Effector memory CD4-positive, alpha-beta T cell (primary cell): Measurements from ENCODE around the gene PHF14.

Experiments
- DNase-seq, 3 donors: peaks; one replicate each; pipeline ENCODE4 v3.0.0-alpha.2; 2020
- H3K27ac ChIP-seq: 2 replicates; pipeline ENCODE4 v1.7.0; 2013; ENCODE audit warnings: mild to moderate bottlenecking, low read length, moderate library complexity; ENCODE audit not compliant: insufficient read depth, poor library complexity, severe bottlenecking
- H3K27me3 ChIP-seq: replicated peaks from 2 replicates; pipeline ENCODE4 v1.7.0; 2013; ENCODE audit warnings: mild to moderate bottlenecking, low read length; ENCODE audit not compliant: insufficient read depth, control insufficient read depth, poor library complexity, severe bottlenecking
- H3K36me3 ChIP-seq: 2 replicates; pipeline ENCODE4 v1.7.0; 2013; ENCODE audit warnings: mild to moderate bottlenecking, low read length, moderate library complexity; ENCODE audit not compliant: control insufficient read depth, insufficient read depth
- H3K4me1 ChIP-seq: 2 replicates; pipeline ENCODE4 v1.7.0; 2013; ENCODE audit warnings: low read length, mild to moderate bottlenecking; ENCODE audit not compliant: control insufficient read depth, insufficient read depth, poor library complexity, severe bottlenecking
- H3K4me3 ChIP-seq: 2 replicates; pipeline ENCODE4 v1.7.0; 2013; ENCODE audit warnings: low read length, low read depth, mild to moderate bottlenecking; ENCODE audit not compliant: insufficient read depth, poor library complexity, severe bottlenecking
- H3K9me3 ChIP-seq: 2 replicates; pipeline ENCODE4 v1.7.0; 2013; ENCODE audit warnings: mild to moderate bottlenecking, low read length, moderate library complexity; ENCODE audit not compliant: control insufficient read depth

PHF14 gene

DNA sequence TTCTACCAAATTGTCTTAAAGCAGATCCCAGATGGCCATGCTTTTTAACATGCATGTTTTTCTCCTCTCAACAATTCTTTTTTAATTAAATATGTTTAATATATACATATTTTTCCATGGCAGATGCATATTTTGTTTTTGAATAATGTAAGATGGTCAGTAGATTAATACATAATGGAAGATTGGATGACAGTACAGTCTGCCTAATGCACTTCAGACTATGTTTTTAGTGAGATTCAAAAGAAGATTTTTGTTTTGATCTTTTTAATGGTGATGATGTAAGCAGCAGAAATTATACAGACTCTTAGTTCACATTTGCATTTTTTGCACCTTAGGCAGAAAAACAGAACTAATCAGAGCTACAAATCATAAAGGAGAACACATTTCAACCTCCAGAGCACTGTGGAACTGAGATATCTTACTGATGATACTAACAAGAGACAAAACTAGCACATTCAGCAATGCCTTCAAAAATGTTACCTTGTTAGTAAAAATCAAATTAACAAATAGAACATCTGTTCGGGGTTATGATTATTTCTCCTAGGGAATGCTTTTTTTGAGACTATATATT, 203.4 kb downstream of the PHF14 start:
- Histone ChIP-seq H3K4me3 (no peak overlapping the region), H3K27me3 (no peaks in the 10 kb centered on the region), H3K27ac (no peak overlapping the region), H3K4me1 (no peaks in the 10 kb centered on the region), H3K9me3 (no peaks in the 10 kb centered on the region), H3K36me3 (no peaks in the 10 kb centered on the region)
- no peak for DNase-seq

DNA sequence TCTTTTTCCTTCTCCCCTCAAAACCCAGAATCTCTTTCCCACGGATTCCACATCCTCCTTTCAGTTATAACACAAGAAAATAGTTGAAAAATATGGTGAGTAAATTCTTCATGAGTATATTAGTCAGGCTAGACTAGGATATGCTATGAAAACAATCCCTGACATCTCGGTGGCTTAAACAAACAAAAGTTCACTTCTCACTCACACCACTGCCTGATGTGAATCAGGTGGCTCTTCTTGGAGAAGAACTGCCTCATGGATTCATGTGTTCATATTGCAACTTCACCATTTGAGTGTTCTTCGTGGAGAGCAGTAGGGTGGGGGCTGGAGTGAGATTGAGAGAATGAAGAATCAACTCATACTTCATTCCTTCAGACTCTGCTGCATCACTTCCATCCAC, 204.1 kb downstream of the PHF14 start:
- H3K4me1 ChIP-seq: no peaks in the 10 kb centered on the region
- no peak for DNase-seq
- H3K36me3 ChIP-seq: no peaks in the 10 kb centered on the region
- H3K4me3 ChIP-seq: no peak overlapping the region
- no peaks in the 10 kb centered on the region for H3K27me3 ChIP-seq
- H3K27ac ChIP-seq: no peak overlapping the region
- no peaks in the 10 kb centered on the region for H3K9me3 ChIP-seq

DNA sequence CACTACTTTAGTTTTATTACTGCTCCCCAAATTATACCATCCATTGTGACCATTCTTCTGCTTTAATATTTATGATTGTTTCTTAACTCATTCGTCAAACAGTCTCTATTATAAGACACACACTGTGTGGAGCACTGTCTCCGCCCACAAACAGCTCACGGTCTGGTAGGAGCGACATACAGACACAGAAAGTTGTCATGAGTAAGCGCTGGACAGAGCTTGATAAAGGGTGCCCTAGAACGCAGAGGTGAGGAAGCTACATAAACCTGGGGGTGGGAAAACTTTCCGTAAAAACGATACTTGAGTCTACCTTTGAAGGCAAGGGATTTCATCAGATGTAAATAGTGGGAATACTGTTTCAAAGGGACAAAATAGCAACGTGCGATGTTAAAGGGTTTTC, 207.9 kb downstream of the PHF14 start:
- H3K27me3 ChIP-seq: no peaks in the 10 kb centered on the region
- H3K4me3 ChIP-seq: no peak overlapping the region
- H3K36me3 ChIP-seq: no peaks in the 10 kb centered on the region
- peaks cover 5% of the 10 kb centered on the region for H3K9me3 ChIP-seq
- H3K4me1 ChIP-seq: no peaks in the 10 kb centered on the region
- no peak for DNase-seq
- H3K27ac ChIP-seq: no peak overlapping the region

DNA sequence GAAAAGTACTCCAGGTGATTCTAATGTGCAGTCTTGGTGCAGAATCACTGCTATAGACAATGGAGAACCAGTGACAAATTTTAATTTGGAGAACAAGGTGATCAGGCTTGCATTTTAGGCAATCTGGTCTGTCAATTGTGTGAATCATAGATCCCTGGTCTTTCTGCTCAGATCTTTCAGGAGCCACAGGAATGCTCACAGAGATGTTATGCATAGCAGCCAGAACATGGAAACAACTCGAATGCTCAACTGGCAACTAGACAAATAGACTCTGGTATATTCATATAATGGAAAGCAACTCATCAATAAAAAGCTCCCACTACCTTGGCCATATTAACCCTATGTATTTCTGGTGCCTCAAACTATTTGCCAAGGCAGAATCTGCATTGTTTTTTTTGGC, 209.1 kb downstream of the PHF14 start:
- Histone ChIP-seq H3K36me3 (no peaks in the 10 kb centered on the region), H3K27me3 (no peaks in the 10 kb centered on the region), H3K27ac (no peak overlapping the region), H3K4me1 (no peaks in the 10 kb centered on the region), H3K9me3 (peaks cover 5% of the 10 kb centered on the region), H3K4me3 (no peak overlapping the region)
- DNase-seq: no peak

DNA sequence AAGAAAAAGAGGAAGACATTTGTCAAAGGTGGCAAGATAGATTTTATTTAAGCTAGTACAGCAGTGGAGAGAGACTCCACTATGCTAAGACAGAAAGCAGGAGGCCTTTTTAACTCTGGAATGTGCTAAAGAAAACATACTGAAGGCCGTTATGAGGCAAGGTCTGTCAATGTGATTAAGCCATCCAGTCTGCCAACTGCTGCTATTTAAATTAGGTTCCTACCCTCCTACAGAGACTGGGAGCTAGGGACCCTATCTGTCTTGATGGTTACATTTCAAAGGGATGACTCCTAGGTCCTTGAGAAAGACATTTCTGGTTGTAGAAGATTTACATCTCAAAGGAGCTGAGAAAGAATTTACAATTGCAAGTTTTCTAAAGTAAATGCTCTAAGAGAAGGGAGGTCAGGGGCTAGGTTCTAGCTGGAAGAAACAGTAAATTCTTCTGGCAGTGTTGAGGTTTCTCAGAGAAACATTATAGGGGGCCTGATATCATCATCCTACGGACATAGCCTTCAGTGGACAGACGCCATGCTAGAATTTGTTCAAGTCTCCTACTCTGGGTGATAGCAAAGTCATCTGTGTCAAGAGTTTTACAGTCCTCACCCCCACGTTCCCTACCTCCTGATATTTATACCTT, 211.6 kb downstream of the PHF14 start:
- no peaks in the 10 kb centered on the region for H3K4me1 ChIP-seq
- no peak overlapping the region for H3K4me3 ChIP-seq
- no peak overlapping the region for H3K27ac ChIP-seq
- DNase-seq: no peak
- no peaks in the 10 kb centered on the region for H3K36me3 ChIP-seq
- H3K9me3 ChIP-seq: peaks cover 5% of the 10 kb centered on the region
- H3K27me3 ChIP-seq: no peaks in the 10 kb centered on the region

DNA sequence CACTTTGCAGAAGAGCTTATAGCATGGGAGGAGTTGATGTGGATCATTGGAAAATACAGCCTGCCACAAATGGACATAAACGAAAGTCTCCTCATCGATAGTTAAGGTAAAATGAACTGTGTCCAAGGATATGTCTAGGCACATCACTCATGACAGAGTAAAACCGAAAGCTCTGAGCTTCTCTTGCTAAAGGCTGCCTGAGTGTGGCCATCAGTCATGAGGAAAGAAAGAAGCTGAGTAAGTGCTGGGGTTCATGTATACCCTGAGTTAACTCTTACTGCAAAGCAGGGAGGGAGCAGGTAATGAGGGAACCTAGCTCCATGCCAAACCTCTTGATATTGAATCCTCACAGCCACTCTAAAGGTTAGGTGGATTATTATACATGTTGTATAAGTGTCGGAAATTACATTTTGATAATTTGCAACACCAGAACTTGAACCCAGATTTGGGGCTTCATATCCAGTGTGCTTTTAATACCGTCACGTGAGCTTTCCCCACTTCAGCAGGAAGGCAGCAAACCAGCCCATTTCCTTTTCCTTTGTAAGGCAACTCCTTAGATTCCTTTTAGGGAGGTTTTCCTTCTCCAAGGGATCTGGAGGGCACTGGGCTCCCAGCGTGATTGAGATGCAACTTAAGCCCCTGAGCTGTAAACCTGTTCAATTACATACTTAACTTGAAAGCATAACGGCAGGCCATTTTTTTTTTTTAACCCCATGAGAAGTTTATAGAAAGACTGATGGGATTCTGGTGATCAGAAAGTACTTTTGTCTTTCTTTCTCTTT, 215.0 kb downstream of the PHF14 start:
- no peaks in the 10 kb centered on the region for H3K36me3 ChIP-seq
- no peak overlapping the region for H3K4me3 ChIP-seq
- peaks cover 5% of the 10 kb centered on the region for H3K9me3 ChIP-seq
- no peaks in the 10 kb centered on the region for H3K4me1 ChIP-seq
- DNase-seq: no peak
- no peak overlapping the region for H3K27ac ChIP-seq
- no peaks in the 10 kb centered on the region for H3K27me3 ChIP-seq

DNA sequence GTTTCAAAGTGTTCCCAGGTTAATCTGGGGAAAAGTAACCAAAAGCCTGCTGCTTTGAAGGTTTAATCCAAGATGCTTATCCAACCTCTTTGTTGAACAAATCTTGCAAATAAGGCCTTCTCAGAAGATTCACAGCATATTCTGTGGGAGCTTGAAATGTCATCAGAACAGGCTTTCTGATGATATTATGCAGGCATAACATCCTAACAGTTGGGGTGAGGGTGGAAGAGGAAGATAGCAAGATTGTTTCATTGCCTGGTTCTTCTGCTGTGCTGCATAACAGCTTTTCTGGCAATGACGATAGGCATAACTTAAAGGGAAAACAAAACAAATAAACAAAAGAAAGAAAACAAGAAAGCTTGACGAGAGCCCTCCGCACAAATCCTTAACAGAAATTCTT, 217.4 kb downstream of the PHF14 start:
- Histone ChIP-seq H3K27ac (no peak overlapping the region), H3K9me3 (no peaks in the 10 kb centered on the region), H3K36me3 (no peaks in the 10 kb centered on the region), H3K4me3 (no peak overlapping the region), H3K4me1 (no peaks in the 10 kb centered on the region), H3K27me3 (no peaks in the 10 kb centered on the region)
- no peak for DNase-seq

DNA sequence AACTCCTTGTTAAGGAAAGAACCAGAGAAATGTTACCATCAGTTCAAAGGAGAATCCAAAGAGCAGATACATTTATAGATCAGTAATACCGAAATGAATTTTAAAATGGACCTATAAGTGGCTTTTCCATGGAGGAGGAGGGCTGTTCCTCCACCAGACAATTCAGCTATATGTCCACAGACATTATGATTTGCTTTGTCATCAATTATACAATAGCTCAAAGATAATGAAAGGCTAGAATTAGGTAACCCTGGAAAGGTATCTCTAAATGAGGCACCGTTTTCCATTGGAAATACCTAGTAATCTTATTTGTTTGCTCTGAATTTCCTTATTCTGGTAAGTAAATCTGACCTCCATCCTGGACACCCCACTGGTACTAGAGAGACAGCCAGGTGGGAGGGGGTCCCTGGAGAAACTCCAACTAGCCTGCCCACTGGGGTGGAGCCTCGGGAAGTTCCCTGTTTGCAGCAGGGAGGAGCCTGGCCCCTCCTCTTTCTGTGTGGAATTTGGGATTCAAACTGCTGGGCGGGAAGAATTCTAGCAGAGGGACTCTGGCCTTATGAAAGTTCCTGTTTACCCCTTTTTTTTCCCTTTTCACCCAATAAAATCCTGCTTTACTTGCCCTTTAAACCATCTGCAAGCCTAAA, 218.0 kb downstream of the PHF14 start:
- no peaks in the 10 kb centered on the region for H3K27me3 ChIP-seq
- H3K4me1 ChIP-seq: no peaks in the 10 kb centered on the region
- no peak for DNase-seq
- H3K9me3 ChIP-seq: no peaks in the 10 kb centered on the region
- H3K36me3 ChIP-seq: no peaks in the 10 kb centered on the region
- H3K4me3 ChIP-seq: no peak overlapping the region
- H3K27ac ChIP-seq: no peak overlapping the region

DNA sequence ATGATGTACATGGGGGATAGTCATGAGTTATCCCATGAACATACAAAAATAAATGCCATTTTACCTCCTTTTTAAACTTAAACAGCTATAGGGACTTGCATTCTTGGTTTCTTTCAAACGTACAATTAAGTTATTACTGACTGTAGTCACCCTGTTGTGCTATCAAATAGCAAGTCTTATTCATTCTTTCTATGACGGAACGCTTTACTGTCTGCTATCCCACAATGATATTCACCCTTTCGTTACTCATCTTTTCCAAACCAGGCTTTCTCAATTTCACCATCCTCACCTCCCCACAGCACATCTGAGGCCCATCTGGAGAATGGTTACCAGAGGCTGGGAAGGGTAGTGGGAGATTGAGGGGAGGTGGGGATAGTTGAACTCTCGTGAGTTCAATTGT, 218.8 kb downstream of the PHF14 start:
- H3K27me3 ChIP-seq: no peaks in the 10 kb centered on the region
- no peak for DNase-seq
- no peak overlapping the region for H3K27ac ChIP-seq
- H3K4me1 ChIP-seq: no peaks in the 10 kb centered on the region
- no peak overlapping the region for H3K4me3 ChIP-seq
- H3K9me3 ChIP-seq: no peaks in the 10 kb centered on the region
- H3K36me3 ChIP-seq: no peaks in the 10 kb centered on the region
